PC-9 (cell line): ENCODE data around the gene PRDX3. TPM values are rescaled to one million over a fixed set of nuclear protein-coding genes. Genes with fewer than 3 reads are reported as not detected.

Experiments
- BruUV-seq: library from RNA; stranded (reverse); fragments of 400-500 nt; replicated peaks from 2 replicates; lab custom pipeline; 2021; lab: Mats Ljungman, UMichigan
- CTCF ChIA-PET: fragments of 300-600 bp; sonication (Branson Sonifier 250); formaldehyde crosslinking; loops from one replicate; lab custom pipeline; 2022; ENCODE audit warnings: antibody characterized with exemption; lab: Charles Lee
- POLR2A ChIA-PET: fragments of 300-600 bp; sonication (Branson Sonifier 250); formaldehyde crosslinking; loops from one replicate; lab custom pipeline; 2022; ENCODE audit warnings: antibody characterized with exemption; ENCODE audit not compliant: unreplicated experiment; lab: Charles Lee
- DNase-seq, 2 experiments: peaks; one replicate each; pipeline versions ENCODE4 v3.0.0 to v3.0.0-alpha.2; 2015 to 2022; ENCODE audit warnings: mixed read lengths in 1 of 2
- H2AFZ ChIP-seq: fragments of 200-600 bp; sonication (generic); 2 replicates; pipeline ENCODE4 v1.8.1; 2017; ENCODE audit warnings: antibody characterized with exemption
- H3F3A ChIP-seq: fragments of 200-600 bp; sonication (generic); 2 replicates; pipeline ENCODE4 v1.8.1; 2017; ENCODE audit warnings: antibody characterized with exemption, mild to moderate bottlenecking, low read depth; ENCODE audit not compliant: insufficient read depth
- H3K27ac ChIP-seq: fragments of 200-600 bp; sonication (generic); 2 replicates; pipeline ENCODE4 v1.6.1; 2016; ENCODE audit warnings: mixed run types
- H3K27me3 ChIP-seq: fragments of 200-600 bp; sonication (generic); 2 replicates; pipeline ENCODE4 v1.6.1; 2016; ENCODE audit warnings: low read depth, mixed run types; ENCODE audit not compliant: insufficient read depth
- H3K36me3 ChIP-seq: fragments of 200-600 bp; sonication (generic); 2 replicates; pipeline ENCODE4 v1.6.1; 2016; ENCODE audit warnings: low read depth, mixed run types
- H3K4me1 ChIP-seq: fragments of 200-600 bp; sonication (generic); replicated peaks from 2 replicates; pipeline ENCODE4 v1.6.1; 2016; ENCODE audit warnings: mixed run types; ENCODE audit not compliant: insufficient read depth
- H3K4me2 ChIP-seq: fragments of 200-600 bp; sonication (generic); 2 replicates; pipeline ENCODE4 v1.6.1; 2017; ENCODE audit warnings: mixed run types
- H3K4me3 ChIP-seq: fragments of 200-600 bp; sonication (generic); 2 replicates; pipeline ENCODE4 v1.6.1; 2016; ENCODE audit warnings: mixed run types
- H3K79me2 ChIP-seq: fragments of 200-600 bp; sonication (generic); 2 replicates; pipeline ENCODE4 v1.6.1; 2017; ENCODE audit warnings: low read depth, mixed run types
- H3K9me2 ChIP-seq: fragments of 200-600 bp; sonication (generic); 2 replicates; pipeline ENCODE4 v1.8.1; 2017; ENCODE audit warnings: mild to moderate bottlenecking; ENCODE audit not compliant: insufficient read depth
- H3K9me3 ChIP-seq: fragments of 200-600 bp; sonication (generic); 2 replicates; pipeline ENCODE4 v1.8.1; 2016; ENCODE audit warnings: low read depth; ENCODE audit not compliant: insufficient read depth
- H4K20me1 ChIP-seq: fragments of 200-600 bp; sonication (generic); 2 replicates; pipeline ENCODE4 v1.8.1; 2017; ENCODE audit not compliant: insufficient read depth
- CTCF ChIP-seq: fragments of 200-600 bp; sonication (generic); conservative IDR thresholded peaks from 2 replicates; pipeline ENCODE4 v1.6.1; 2017; ENCODE audit warnings: mixed run types, antibody characterized with exemption, mild to moderate bottlenecking, moderate library complexity
- EZH2 ChIP-seq: fragments of 200-600 bp; sonication (generic); IDR thresholded peaks from 2 replicates; pipeline ENCODE4 v1.8.0; 2017; ENCODE audit warnings: antibody characterized with exemption, low read depth
- intact Hi-C: fragments of 100-400 bp; cut with micrococcal nuclease; formaldehyde crosslinking; loops from one replicate; pipeline ENCODE4 v1.10.0; 2022; ENCODE audit not compliant: unreplicated experiment
- total RNA-seq: library from RNA; stranded (reverse); gene quantifications from 2 replicates; pipeline ENCODE4 v1.2.3, GENCODE V29; 2021

The PRDX3 gene
- total RNA-seq, 1 experiment from 2014 or later: 144 TPM

- Histone ChIP-seq H2AFZ (peak within 1 kb of the TSS; percentile 99), H3K4me2 (peak within 1 kb of the TSS; percentile 87), H3F3A (no peaks in the 10 kb centered on the region), H3K9me2 (no peaks in the 10 kb centered on the region), H3K27ac (peak within 1 kb of the TSS; percentile 68), H3K9me3 (no peaks in the 10 kb centered on the region), H3K4me1 (0 out of 2 replicates have a peak, but pooled peaks cover 8% of the 10 kb centered on the region), H4K20me1 (no peaks in the 10 kb centered on the region), H3K79me2 (0 out of 2 replicates have a peak, but pooled peaks cover 6% of the 10 kb centered on the region), H3K36me3 (no peaks in the 10 kb centered on the region), H3K4me3 (peak within 1 kb of the TSS; percentile 84), H3K27me3 (no peaks in the 10 kb centered on the region)
- intact Hi-C loops: no loop called here
- TF ChIP-seq CTCF: no peak
- TF ChIP-seq EZH2: no peak
- ChIA-PET POLR2A (interaction anchor here (0.5 to 0.9 kb wide), 3 partner anchors 237 to 420 kb away, joined by 4 to 22 read pairs (median 7); no protein-coding TSS in a partner anchor), CTCF (interaction anchor here (0.6 to 0.7 kb wide), 2 partner anchors 315 to 437 kb away, joined by 3 to 4 read pairs; no protein-coding TSS in a partner anchor)
- no TSS peak for BruUV-seq
- DNase-seq: peak in 1 of 2 experiments; percentile 65
These were observed 13.2 kb downstream of the PRDX3 start, which contains the start of gene SFXN4 for GRCh38 chr10:119165171-119166117. SFXN4 (minus strand) TSS chr10:119165714; CDS start chr10:119165647, 67 bp downstream.

- Histone ChIP-seq H3K79me2 (0 out of 2 replicates have a peak, but pooled peaks cover 6% of the 10 kb centered on the region), H3K9me3 (no peaks in the 10 kb centered on the region), H3K36me3 (no peaks in the 10 kb centered on the region), H3K4me3 (no peak overlapping the region), H2AFZ (no peak overlapping the region), H3K27me3 (no peaks in the 10 kb centered on the region), H3F3A (no peaks in the 10 kb centered on the region), H3K9me2 (no peaks in the 10 kb centered on the region), H4K20me1 (no peaks in the 10 kb centered on the region), H3K4me2 (no peak overlapping the region), H3K4me1 (0 out of 2 replicates have a peak, but pooled peaks cover 8% of the 10 kb centered on the region), H3K27ac (no peak overlapping the region)
- intact Hi-C loops: no loop called here
- TF ChIP-seq CTCF (no peak), EZH2 (no peak)
- ChIA-PET POLR2A (no interaction called here), CTCF (no interaction called here)
- DNase-seq: no peak
- BruUV-seq: no TSS peak
These were observed 16.0 kb downstream of the PRDX3 start for GRCh38 chr10:119162452-119163092.

GRCh38 chr10:119161680-119162451, 16.7 kb downstream of the PRDX3 start:
- TF ChIP-seq CTCF (no peak), EZH2 (no peak)
- no peaks in the 10 kb centered on the region for H3K36me3 ChIP-seq
- H4K20me1 ChIP-seq: no peaks in the 10 kb centered on the region
- no peaks in the 10 kb centered on the region for H3K9me3 ChIP-seq
- intact Hi-C loops: no loop called here
- H3K9me2 ChIP-seq: no peaks in the 10 kb centered on the region
- no peak overlapping the region for H3K27ac ChIP-seq
- H3K4me3 ChIP-seq: no peak overlapping the region
- no TSS peak for BruUV-seq
- CTCF ChIA-PET: no interaction called here
- POLR2A ChIA-PET: interaction anchor here (0.7 kb wide), 1 partner anchor 205 kb away, joined by 30 read pairs; no protein-coding TSS in a partner anchor
- H3K4me1 ChIP-seq: 0 out of 2 replicates have a peak, but pooled peaks cover 8% of the 10 kb centered on the region
- H3K27me3 ChIP-seq: no peaks in the 10 kb centered on the region
- H3F3A ChIP-seq: no peaks in the 10 kb centered on the region
- H3K4me2 ChIP-seq: no peak overlapping the region
- no peak for DNase-seq
- H2AFZ ChIP-seq: no peak overlapping the region
- H3K79me2 ChIP-seq: 0 out of 2 replicates have a peak, but pooled peaks cover 6% of the 10 kb centered on the region
